Activated naive CD4-positive, alpha-beta T cell treated with anti-CD3 and anti-CD28 coated beads, Interleukin-2, amount 50 U/mL, for 16 hours (primary cell): ENCODE results near the gene PLCH2.

ENCODE experiments used
- DNase-seq: peaks from one replicate; pipeline ENCODE4 v3.0.0-alpha.2; 2020

PLCH2 gene

DNA sequence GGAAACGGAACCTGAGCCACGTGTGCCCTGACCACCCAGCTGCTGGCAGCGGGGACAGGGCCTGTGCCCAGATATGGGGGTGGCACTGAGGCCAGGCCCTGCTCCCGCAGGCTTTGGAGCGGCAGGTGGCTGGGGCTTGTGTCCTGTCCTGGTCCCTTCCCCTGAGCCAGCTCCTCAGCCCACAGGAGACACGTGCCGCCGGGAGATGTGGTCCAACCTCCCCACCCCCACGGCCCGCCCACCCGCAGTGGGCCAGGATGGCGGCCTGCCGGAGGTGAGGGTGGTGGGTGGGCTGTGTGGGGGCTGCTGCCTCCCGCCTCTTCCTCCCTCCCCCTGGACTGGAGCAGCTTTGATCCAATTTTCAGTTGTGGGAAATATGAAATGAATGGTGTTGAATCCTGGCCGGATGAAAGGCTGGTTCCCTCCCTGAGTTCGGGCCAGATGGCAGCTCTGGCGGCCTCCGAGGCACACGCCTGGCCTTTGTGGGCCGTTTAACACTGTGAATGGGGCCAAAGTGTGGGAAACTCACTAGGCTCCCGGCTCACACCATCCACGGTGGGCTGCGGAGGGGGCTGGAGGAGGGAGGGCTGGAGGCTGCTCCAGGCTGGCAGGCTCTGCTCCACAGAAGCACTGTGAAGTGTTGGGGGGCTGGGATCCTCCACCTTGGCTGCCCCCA is 56.5 kb downstream of the PLCH2 start:
- DNase-seq = no peak

DNA sequence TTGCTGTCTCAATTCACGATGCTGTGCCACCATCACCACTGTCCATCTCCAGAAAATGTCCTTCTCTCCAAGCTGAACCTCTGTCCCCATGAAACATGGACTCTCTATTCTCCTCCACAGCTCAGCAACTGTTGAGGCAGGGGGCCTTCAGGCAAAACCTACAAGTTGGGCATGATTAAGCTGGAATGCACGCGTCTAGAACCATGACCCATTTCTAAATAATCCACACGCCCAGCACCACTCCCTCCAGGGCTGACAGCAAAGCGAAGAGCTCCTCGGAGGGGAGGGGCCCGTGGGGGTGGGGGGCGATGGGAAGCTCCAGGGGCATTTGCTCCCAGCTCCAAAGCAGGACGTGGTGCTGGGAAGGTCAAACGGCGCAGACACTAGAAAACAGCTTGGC is 57.3 kb downstream of the PLCH2 start:
- no peak for DNase-seq

DNA sequence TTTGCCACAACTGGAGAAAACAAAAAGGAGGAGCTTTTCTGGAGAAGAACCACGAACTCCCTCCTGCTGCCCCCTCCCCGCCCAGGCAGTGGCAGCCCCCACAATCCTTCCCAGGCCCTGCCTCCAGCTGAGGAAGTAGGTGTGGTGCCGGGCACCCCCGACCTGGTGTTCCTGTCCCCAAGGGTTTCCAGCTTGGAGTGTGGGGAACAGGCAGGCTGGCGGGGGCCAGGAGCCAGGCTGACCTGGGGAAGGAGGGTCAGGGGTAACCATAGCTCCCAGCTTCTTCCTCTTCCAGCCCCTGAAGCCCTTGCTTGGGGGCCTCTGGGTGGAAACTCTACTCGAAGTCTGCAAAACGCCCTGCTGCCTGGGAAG is 58.2 kb downstream of the PLCH2 start:
- no peak for DNase-seq

DNA sequence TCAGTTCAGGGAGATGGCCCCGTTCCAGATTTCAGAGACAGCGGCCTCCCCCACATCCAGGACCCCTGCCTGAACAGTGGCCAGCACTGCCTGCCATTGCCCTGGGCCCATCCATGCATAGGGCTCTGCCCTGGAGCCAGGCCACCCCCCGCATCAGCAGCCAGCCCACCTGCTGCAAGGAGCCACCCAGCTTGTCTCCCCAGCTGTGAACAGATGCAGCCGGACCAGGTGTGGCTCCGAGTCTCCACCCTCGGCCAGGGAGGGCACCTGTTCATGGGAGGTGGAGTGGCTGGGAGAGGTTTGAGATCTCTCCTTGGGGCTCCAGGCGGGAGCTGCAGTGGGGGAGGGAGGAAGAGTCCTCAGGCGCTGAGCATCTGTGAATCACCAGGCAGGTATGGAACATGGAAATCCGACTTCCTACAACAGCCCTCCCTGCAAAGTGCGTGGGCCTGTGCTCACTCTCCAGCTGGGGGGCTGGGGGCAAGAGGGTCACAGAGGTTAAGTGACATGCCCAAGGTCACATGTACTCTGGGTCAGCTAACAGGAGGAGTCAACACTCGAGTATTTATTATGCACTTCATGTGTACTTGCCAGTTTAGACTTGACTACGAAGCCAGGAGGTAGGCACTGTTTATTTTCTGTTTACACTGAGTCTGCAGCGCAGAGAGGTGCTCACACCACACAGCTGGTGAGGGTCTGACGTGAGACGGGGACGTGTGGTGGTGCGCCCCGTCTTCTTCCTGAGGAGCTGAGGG is 58.8 kb downstream of the PLCH2 start:
- DNase-seq = no peak

DNA sequence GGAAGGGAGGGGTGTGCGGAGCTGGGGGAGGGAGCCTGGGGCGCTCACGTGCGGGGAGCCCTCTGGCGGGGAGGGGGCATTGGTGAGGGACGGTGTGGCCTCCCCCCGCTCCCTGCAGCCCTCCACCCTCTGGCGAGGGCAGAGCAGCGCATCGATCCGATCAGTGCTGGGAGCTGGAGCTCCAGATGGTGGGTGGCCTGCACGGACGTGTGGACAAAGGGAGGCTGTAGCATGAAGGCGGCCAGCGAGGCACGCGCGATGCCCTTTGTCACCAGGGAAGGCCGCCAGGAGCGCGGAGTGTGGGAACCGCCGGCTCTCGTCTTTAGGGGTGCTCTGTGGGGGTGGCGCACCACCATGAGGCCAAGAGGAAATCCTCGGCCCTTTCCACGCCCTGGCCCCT is 59.4 kb downstream of the PLCH2 start:
- no peak for DNase-seq

DNA sequence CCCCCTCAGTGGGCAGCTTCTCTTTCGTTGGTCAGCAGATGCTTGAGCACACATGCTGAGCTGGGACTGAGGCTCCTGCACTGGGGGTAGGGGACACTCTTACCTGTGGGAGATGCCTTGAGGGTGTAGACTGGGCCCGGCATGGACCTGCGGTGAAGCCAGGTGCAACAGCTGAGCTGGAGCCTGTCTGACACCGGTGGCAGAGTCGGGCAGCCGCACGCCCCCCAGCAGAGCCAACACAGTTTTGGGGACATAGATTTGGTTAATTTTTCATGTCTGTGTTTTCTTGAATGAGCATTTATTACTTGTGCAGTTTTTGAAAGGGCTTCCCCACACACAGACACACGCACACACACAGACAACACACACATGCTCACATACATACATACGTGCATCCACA is 59.9 kb downstream of the PLCH2 start:
- no peak for DNase-seq

DNA sequence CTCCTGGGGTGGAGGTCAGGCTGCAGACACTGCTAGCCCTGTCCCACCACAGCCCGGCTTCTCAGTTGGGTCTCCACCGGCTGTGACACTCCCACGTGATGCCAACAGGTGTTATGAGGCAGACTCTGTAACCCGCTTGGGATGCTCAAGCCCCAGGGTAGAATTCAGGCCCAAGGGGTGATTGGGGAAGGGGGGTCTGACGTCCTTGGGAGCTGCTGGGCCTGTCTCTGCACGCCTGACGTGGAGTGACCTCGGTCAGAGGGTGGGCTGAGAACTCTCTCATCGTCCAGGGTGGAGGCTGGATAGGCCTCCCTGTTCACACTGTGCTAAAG is 61.7 kb downstream of the PLCH2 start:
- no peak for DNase-seq

DNA sequence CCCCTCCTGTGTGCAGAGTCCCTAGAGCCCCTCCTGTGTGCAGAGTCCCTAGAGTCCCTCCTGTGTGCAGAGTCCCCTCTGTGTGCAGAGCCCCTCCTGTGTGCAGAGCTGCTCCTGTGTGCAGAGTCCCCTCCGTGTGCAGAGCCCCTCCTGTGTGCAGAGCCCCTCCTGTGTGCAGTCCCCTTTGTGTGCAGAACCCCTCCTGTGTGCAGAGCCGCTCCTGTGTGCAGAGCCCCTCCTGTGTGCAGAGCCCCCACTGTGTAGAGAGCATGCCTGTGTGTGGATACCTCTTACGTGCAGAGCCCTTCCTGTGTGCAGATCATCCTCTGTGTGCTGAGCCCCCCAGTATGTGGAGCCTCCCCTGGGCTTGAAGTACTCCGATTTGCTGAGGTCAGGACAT is 62.3 kb downstream of the PLCH2 start:
- DNase-seq = no peak

DNA sequence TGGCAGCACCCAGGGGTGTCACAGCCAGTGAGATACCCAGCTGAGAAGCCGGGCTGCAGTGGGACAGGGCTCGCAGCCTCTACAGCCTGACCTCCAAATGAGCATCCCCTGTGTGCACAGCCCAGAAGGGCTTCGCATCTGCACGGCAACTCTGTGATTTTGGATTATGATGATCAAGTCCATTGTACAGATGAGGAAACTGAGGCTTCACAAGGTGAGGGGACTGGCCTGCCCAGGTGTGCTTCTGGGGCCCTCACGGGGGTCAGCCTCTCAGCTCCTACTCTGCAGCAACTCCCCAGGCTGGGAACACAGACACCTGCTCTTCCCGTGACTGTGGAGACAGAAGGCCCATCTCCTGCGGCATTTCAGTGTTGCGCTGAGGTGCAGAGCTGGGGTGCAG is 62.8 kb downstream of the PLCH2 start:
- DNase-seq = no peak

DNA sequence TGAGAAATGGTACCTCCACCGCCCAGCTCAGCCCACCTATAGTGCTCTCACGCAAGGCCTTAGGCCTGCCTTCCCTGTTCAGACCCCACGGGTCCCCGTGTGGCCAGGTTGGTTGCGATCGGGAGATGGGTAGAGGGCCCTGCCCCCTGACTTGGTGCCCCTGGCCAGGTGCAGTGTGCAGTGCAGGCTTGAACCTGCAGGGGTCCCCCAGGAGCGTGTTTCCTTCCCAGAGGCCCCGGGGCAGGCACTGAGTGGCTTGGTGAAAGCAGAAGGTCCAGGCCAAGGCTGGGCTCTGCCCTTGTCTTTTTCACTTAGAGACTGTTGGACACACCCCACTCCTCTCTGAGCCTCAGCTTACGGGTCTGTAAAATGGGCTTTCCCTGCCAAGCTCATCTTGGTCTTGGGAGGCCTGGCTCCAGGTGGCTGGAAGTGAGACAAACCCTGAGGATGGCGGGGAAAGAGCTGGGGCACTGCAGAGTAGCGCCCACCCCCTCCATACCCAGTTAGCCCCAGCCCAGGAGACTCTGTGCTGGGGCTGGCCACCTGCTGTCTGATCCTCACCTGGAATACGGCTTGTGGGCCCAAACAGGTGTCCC is 63.3 kb downstream of the PLCH2 start:
- DNase-seq = peak; percentile 45

DNA sequence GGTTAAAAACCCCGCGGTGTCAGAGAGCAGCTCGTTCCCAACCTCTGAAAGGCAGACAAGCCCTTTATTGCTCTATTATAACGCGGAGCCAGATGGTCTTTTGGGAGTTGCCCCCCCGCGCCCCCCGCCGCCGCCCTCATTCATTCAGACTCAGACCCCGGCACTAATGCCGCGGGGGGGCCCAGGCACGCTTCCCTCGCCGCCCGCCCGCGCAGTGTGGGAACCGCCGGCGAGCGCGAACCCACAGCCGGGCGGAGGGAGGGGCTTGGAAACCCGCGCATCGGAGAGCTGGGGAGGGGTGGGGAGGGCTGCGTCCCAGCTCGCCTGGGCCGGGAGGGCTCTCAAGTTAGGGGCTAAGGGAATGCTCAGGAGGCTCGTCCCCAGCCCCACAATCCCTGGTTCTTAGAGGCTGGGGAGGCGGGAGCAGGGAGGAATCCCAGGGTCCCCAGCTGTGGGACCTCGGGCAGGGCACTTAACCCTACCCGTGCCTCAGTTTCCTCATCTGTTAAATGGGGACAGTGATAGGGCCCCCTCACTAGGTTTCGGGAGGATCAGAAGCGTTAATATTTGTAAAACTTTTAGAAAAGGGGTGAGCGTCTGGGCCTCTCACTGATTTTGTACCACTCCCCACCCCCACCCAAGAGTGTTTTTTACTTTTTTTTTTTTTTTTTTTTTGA is 64.9 kb downstream of the PLCH2 start:
- DNase-seq = no peak

DNA sequence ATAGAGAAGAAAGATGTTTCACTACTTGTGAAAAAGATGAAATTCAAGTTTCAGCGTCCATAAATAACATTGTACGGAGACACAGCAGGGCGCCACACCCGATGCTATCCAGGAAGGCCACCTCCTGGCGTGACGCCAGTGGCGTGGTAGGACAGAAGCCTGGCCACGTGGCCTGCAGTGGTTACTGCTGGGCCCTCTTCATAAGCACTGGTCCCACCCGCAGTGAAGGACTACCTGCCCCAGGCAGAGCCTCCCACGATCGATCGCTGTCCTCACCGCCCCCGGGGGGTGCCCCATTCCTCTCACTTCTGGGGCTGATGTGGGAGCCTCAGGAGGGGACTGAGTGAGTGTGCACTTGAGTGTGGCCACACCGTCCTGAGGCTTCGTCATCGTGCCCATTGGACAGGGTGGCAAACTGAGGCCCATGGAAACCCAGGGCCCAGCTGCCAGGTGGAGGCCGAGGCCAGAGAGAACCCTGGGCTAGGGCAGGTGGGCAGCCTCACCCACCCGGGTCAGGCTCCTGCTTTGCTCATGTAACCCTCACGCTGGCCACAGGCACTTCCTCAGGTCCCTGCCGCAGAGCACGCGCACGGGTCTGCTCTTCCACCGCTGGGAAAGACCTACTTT is 65.6 kb downstream of the PLCH2 start:
- no peak for DNase-seq

DNA sequence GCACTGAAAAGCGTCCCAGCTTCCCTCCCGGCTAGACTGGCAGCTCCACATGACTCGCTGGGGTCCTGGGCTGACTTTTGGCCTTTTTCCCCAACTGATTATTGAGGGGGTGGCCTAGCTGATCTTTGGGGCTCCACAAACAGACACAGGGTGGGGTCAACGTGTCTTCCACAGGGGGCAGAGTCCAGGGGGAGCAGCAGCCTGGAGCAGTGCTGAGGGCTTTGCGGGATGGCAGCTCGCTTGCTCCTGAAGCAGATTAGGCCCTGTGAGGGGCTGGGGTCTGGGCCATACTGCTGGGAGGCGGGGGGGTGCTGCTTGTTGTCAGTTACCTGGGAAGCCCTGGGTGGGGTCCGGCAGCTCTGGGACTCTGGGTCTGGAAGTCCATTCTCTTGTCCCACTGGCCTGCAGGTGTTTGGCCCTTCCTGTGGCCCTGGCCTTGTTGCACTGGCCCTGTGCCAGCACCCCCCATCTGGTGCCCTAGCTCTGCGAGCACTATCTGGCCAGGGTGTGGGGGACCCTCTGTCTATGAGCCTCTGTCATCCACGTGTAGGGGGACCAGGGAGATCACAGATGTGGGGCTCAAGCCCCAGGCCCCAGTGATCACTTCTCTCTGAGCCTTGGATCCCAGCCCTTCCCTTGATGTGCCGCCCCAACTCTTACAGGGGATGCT is 66.3 kb downstream of the PLCH2 start:
- no peak for DNase-seq

DNA sequence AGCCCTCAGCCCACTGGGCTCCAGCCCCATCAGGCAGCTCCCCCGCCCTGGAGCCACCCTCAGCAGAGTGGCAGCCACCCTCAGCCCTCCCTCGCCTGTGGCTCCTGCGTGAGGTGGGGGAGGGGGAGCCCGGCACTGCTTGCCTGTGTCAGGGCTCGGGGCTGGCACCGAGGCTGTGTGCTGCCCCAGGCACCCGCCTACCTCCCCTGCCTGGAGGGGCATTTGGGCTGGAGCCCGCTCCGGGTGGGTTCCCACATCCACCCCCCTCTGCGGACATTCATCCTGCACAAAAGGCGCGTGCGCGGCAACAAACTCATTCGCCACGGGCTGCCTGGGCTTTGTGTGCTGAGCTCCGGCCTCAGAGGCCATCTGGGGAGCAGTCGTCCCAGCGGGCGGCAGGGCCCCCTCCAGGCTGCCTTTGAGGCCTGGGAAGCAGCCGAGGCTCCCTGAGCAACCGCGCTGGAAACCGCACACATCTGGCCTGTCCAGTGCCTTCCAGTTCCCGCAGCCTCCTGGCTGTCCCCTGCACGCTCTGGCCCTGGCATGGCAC is 67.5 kb downstream of the PLCH2 start:
- DNase-seq = peak; percentile 59

DNA sequence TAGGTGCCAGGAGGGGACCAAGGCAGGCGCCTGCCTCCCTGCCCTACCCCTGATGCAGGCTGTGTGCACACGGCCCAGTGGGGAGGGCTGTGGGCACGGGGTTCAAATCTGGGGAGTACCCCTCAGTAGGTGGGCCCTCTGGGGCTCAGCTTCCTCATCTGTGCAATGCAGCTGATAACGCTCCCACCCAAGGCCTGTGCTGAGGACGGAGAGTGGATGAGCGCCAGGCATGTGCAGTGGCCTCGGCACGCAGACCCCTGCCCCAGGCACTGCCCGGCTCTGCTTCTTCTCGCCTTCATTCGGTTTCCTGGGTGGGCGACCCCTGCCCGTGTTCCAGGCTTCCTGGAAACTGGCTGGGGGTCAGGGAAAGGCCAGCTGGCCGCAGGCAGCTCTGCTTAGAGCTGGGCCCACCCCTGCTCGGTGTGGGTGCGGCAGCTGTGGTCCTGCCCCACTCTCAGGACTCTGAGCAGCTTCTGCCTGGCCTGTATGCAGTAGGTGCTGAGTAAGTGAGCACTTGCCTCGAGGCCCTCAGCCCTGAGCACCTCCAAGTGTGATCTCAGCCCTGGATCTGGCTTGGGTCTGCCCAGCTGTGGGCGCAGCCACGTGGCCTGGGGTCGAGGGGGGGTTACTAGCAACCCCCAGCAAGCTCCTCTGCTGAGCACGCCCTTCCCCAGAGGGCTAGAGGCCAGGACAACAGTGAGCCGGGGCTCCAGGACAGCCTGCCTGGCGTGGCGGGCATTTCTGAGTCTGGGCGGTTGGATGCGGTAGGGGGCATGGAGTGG is 68.2 kb downstream of the PLCH2 start:
- no peak for DNase-seq

DNA sequence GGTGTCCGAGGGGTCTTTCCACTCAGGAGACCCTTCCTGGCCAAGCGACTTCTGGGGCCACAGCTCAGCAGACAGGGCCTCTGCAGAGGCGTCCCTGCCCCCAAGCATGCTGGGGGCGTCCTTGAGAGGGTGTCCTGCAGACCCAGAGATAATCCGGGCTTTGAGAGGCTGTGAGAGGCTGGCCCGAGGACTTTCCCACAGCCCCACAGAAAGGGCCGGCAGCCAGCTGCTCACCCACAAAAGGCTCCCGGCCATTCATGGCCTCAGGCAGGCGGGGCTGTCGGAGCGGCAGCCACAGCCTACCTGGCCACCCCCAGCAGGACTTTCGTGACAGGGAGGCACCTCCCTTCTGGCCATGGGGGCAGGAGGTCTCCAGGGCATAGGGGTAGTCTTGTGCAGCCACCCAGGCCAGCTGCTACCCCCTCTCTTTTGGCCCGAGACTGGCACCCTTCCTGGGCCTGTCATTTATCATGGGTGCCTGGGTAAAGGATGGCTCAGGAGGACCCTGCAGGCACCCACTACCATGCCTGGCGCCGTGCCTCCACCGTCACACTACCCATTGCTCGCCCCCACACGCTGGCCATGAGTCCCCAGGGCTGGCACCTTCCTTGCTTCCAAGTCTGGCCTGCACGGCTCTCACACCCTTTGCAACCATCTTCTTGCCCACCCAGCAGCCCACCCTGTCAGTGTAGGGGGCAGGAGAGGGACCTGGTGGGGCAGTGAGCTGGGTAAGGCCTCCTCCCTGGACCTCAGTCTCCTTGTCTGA is 69.0 kb downstream of the PLCH2 start:
- DNase-seq = no peak

DNA sequence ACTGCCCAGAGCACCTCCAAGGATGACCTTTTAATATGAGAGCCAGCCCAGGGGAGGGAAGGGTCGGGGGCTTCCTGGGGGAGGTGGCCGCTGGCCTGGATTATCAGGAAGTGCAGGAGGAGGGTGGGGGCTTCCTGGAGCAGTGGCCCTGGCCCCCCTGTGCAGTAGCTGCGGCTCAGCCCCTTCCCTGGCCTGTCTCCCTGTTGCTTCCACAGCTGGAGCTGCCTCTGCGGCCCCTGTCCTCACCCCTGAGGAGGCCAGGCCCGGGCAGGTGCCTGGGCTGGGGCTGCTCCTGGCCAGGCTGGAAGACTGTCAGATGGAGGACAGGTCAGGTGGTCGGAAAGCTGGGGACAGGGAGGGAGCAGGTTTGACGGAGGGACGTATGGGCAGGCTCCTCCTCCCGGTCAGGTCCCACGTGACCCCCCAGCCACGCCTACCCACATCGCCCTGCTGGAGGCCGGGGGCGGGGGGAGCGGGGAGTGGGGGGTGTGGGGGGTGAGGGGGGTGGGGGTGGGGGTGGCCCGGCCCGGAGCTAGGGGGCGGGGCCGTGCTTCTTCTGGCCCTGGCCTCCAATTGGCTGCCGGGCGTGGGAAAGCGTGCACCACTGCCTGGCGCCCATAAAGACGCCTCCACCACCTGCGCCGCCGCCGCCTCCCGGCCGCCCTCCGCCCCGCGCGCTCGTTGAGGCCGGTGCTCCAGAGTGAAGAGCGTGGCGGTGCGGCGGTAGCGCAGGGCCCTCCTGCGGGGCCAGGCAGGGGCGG is 69.8 kb downstream of the PLCH2 start:
- DNase-seq = peak; percentile 86

DNA sequence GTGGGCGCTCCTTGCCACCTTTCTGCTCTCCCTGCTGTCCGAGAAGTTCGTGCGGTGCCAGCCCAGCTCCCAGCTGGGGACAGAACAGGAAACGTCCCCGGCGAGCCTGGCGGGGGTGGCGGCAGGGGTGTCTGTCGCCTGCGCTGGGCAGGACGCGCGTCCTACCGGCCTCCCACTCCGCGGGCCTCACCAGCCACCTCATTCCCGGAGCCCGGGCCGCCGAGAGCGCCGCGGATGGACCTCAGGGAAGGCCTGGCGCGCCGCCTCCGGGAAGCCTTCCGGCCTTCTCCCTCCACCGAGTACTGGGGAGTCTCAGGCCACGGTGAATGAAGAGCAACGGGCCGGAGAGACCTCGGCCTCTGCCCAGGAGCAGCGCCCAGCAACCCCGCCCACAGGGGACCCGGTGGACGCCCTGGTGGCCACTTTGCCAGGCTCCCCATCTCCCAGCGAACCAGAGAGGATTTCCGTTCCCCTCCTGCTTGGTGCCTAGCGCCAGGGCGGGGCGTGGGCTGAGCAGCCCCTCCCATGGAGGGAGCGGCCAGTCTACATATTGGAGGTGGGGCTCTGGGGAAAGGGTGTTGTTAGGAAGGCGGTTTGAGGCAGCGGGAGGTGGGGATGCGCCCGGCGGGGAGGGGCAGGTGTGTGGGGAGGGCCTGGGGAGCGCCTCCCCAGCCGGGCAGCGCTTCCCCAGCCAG is 70.6 kb downstream of the PLCH2 start:
- DNase-seq = peak; percentile 75
